ENCODE results near the gene PCNX1. TPM values are rescaled to one million over a fixed set of nuclear protein-coding genes. Genes with fewer than 3 reads are reported as not detected.
A peak's percentile ranks its signal among the peaks of the same experiment; 100 is the strongest.

PCNX1 gene
- polyA plus RNA-seq, 3 donors: 7.3 to 26.7 (median 8.1) TPM

- WGBS (ENCODE audit: insufficient coverage): 80% methylated on average over 1 of the region's 2 CpGs
- H3K36me3 ChIP-seq (replicated peaks in 1 of 2; ENCODE audit: control insufficient read depth in 1 of 2, insufficient read depth in 2 of 2, low read length in 2 of 2): peaks cover 63 to 96% of the 10 kb centered on the region in 2 donors
- intact Hi-C loops (cut with micrococcal nuclease): no loop called here
Measured at GRCh38 chr14:71060825-71061455, 153.7 kb downstream of the PCNX1 start.

GRCh38 chr14:71061458-71061857 lies 154.2 kb downstream of the PCNX1 start:
- H3K4me2 ChIP-seq (replicated peaks; ENCODE audit: extremely low read depth, low read length, poor library complexity, severe bottlenecking): no peak overlapping the region
- no peak overlapping the region for H3K4me3 ChIP-seq (replicated peaks in 1 of 3; ENCODE audit: low read depth in 2 of 3, low read length in 3 of 3)
- peaks cover 0 to 5% of the 10 kb centered on the region in 2 donors for H3K9me3 ChIP-seq (replicated peaks in 1 of 2; ENCODE audit: control insufficient read depth in 1 of 2, insufficient read depth in 1 of 2, low read length in 2 of 2)
- H3K79me2 ChIP-seq (ENCODE audit: insufficient read depth, low read length): no peaks in the 10 kb centered on the region
- Mint-ChIP-seq H3K36me3 (peaks cover 80 to 88% of the 10 kb centered on the region in 2 donors), H3K27ac (peak overlapping the region in 1 of 7 donors; percentile 0), H3K27me3 (ENCODE audit: low read depth in 3 of 3) (no peaks in the 10 kb centered on the region), H3K4me1 (no peaks in the 10 kb centered on the region), H3K9me3 (peaks cover 0 to 12% (median 4%) of the 10 kb centered on the region in 7 donors), H3K4me3 (no peak overlapping the region)
- H4K20me1 ChIP-seq (ENCODE audit: insufficient read depth, low read length): no peaks in the 10 kb centered on the region
- no peaks in the 10 kb centered on the region for H3K4me1 ChIP-seq (ENCODE audit: control insufficient read depth in 1 of 2, insufficient read depth in 2 of 2, low read length in 2 of 2)
- DNase-seq: no peak
- no peak for TF ChIP-seq CTCF (IDR thresholded peaks at IDR 0.05)
- intact Hi-C loops (cut with micrococcal nuclease): no loop called here
- no peak overlapping the region for H2AFZ ChIP-seq (ENCODE audit: insufficient read depth, low read depth, low read length, poor library complexity, severe bottlenecking)
- H3K9ac ChIP-seq (ENCODE audit: insufficient read depth, low read length, poor library complexity, severe bottlenecking): no peak overlapping the region
- peak overlapping the region in 1 of 2 donors; percentile 17 for H3K27ac ChIP-seq (ENCODE audit: low read depth in 1 of 2, low read length in 2 of 2)
- 100% methylated on average over 1 of the region's 1 CpG for WGBS (ENCODE audit: insufficient coverage)
- H3K27me3 ChIP-seq (ENCODE audit: control insufficient read depth in 2 of 2, insufficient read depth in 2 of 2, low read length in 2 of 2): no peaks in the 10 kb centered on the region
- peaks cover 59 to 91% of the 10 kb centered on the region in 2 donors for H3K36me3 ChIP-seq (replicated peaks in 1 of 2; ENCODE audit: control insufficient read depth in 1 of 2, insufficient read depth in 2 of 2, low read length in 2 of 2)

More at GRCh38 chr14:71060825-71061455, 153.7 kb downstream of the PCNX1 start:
- no peaks in the 10 kb centered on the region for H3K4me1 ChIP-seq (ENCODE audit: control insufficient read depth in 1 of 2, insufficient read depth in 2 of 2, low read length in 2 of 2)
- no peak overlapping the region for H3K4me3 ChIP-seq (replicated peaks in 1 of 3; ENCODE audit: low read depth in 2 of 3, low read length in 3 of 3)
- no peak overlapping the region for H3K4me2 ChIP-seq (replicated peaks; ENCODE audit: extremely low read depth, low read length, poor library complexity, severe bottlenecking)
- peak overlapping the region in 1 of 2 donors; percentile 17 for H3K27ac ChIP-seq (ENCODE audit: low read depth in 1 of 2, low read length in 2 of 2)
- H4K20me1 ChIP-seq (ENCODE audit: insufficient read depth, low read length): no peaks in the 10 kb centered on the region
- H3K27ac Mint-ChIP-seq: peak overlapping the region in 1 of 7 donors; percentile 1
- H3K9me3 ChIP-seq (replicated peaks in 1 of 2; ENCODE audit: control insufficient read depth in 1 of 2, insufficient read depth in 1 of 2, low read length in 2 of 2): peaks cover 0 to 5% of the 10 kb centered on the region in 2 donors
- H3K9ac ChIP-seq (ENCODE audit: insufficient read depth, low read length, poor library complexity, severe bottlenecking): no peak overlapping the region
- H3K4me3 Mint-ChIP-seq: no peak overlapping the region
- no peaks in the 10 kb centered on the region for H3K27me3 Mint-ChIP-seq (ENCODE audit: low read depth in 3 of 3)
- TF ChIP-seq CTCF (IDR thresholded peaks at IDR 0.05): no peak
- H3K36me3 Mint-ChIP-seq: peaks cover 75 to 84% of the 10 kb centered on the region in 2 donors
- peaks cover 0 to 12% (median 4%) of the 10 kb centered on the region in 7 donors for H3K9me3 Mint-ChIP-seq
- H3K4me1 Mint-ChIP-seq: no peaks in the 10 kb centered on the region
- no peaks in the 10 kb centered on the region for H3K27me3 ChIP-seq (ENCODE audit: control insufficient read depth in 2 of 2, insufficient read depth in 2 of 2, low read length in 2 of 2)
- no peak for DNase-seq
- no peaks in the 10 kb centered on the region for H3K79me2 ChIP-seq (ENCODE audit: insufficient read depth, low read length)
- no peak overlapping the region for H2AFZ ChIP-seq (ENCODE audit: insufficient read depth, low read depth, low read length, poor library complexity, severe bottlenecking)

Data from CD14-positive monocyte (primary cell).